GM12878 (cell line): ENCODE measurements around the gene RPLP1. TPM values are rescaled to one million over a fixed set of nuclear protein-coding genes. Genes with fewer than 3 reads are reported as not detected.

Experiments
- ATAC-seq: fragments of 200-7000 bp; cut with Tn5 transposase; 3 replicates; pipeline ENCODE4 v1.9.1; 2020; ENCODE audit warnings: mild to moderate bottlenecking, moderate library complexity
- BruUV-seq: library from RNA; stranded (reverse); fragments of 400-500 nt; replicated peaks from 2 replicates; lab custom pipeline; 2021; lab: Mats Ljungman, UMichigan
- CTCF ChIA-PET: fragments of 300-600 bp; sonication (Branson Sonifier 250); formaldehyde crosslinking; extraction: SDS; loops from one replicate; lab custom pipeline; 2021; ENCODE audit warnings: inconsistent platforms; lab: Yijun Ruan, JAX
- POLR2A ChIA-PET: fragments of 350-600 bp; formaldehyde crosslinking; extraction: SDS; loops from one replicate; lab custom pipeline; 2021; ENCODE audit warnings: inconsistent platforms; lab: Charles Lee
- RAD21 ChIA-PET: fragments of 300-600 bp; sonication (Branson Sonifier 250); formaldehyde crosslinking; loops from one replicate; lab custom pipeline; 2023; ENCODE audit warnings: antibody characterized with exemption; ENCODE audit not compliant: unreplicated experiment; lab: Charles Lee
- SMC1A ChIA-PET: fragments of 300-600 bp; sonication (Branson Sonifier 250); formaldehyde crosslinking; loops from one replicate; lab custom pipeline; 2023; ENCODE audit not compliant: unreplicated experiment, uncharacterized antibody; lab: Charles Lee
- DNase-seq: peaks from one replicate; pipeline ENCODE4 v3.0.0-alpha.2; 2011; ENCODE audit warnings: low read depth, low spot score
- FAIRE-seq: peaks from 3 replicates; lab custom pipeline; 2011; peaks lifted over from hg19 to GRCh38; lab: Jason Lieb, UNC
- H2AFZ ChIP-seq: 2 replicates; pipeline ENCODE4 v1.6.0; 2011; ENCODE audit warnings: low read depth, low read length, control low read depth; ENCODE audit not compliant: control insufficient read depth
- H3K27ac ChIP-seq: 2 replicates; pipeline ENCODE4 v1.5.1; 2011; ENCODE audit warnings: control low read depth; ENCODE audit not compliant: control insufficient read depth, insufficient read depth
- H3K27me3 ChIP-seq, 2 experiments: replicated peaks in 1 of 2; 2 replicates each; pipeline versions ENCODE4 v1.6.0 to v1.6.1; 2011; ENCODE audit warnings: low read length in 1 of 2; ENCODE audit not compliant: control insufficient read depth in 2 of 2, insufficient read depth in 2 of 2
- H3K36me3 ChIP-seq, 2 experiments: 2 replicates each; pipeline ENCODE4 v1.5.1; 2011; ENCODE audit warnings: low read length in 1 of 2; ENCODE audit not compliant: control insufficient read depth in 2 of 2, insufficient read depth in 2 of 2
- H3K4me1 ChIP-seq: 2 replicates; pipeline ENCODE4 v1.6.1; 2011; ENCODE audit warnings: mild to moderate bottlenecking, low read length, moderate library complexity, mixed read lengths; ENCODE audit not compliant: control insufficient read depth, insufficient read depth
- H3K4me2 ChIP-seq: 2 replicates; pipeline ENCODE4 v1.6.0; 2011; ENCODE audit warnings: control low read depth; ENCODE audit not compliant: control insufficient read depth, insufficient read depth
- H3K4me3 ChIP-seq: fragments of 200-600 bp; sonication (generic); 2 replicates; pipeline ENCODE4 v1.5.1; 2016
- H3K79me2 ChIP-seq: 2 replicates; pipeline ENCODE4 v1.6.0; 2011; ENCODE audit warnings: low read length; ENCODE audit not compliant: control insufficient read depth, insufficient read depth
- H3K9ac ChIP-seq: 2 replicates; pipeline ENCODE4 v1.8.0; 2011; ENCODE audit warnings: low read length, control low read depth, mixed read lengths; ENCODE audit not compliant: control insufficient read depth, insufficient read depth
- H3K9me3 ChIP-seq: replicated peaks from 3 replicates; pipeline ENCODE4 v1.5.1; 2011; ENCODE audit warnings: mild to moderate bottlenecking, low read length; ENCODE audit not compliant: control insufficient read depth, insufficient read depth
- H4K20me1 ChIP-seq: 2 replicates; pipeline ENCODE4 v1.6.0; 2011; ENCODE audit not compliant: control insufficient read depth, insufficient read depth
- BACH1 ChIP-seq: fragments of 450-650 bp; IDR thresholded peaks from 2 replicates; pipeline ENCODE4 v1.6.1; 2017; ENCODE audit warnings: mild to moderate bottlenecking, borderline replicate concordance
- BMI1 ChIP-seq: fragments of 450-650 bp; IDR thresholded peaks from 2 replicates; pipeline ENCODE4 v1.6.1; 2016; ENCODE audit warnings: mild to moderate bottlenecking, moderate library complexity, borderline replicate concordance
- FOXM1 ChIP-seq: IDR thresholded peaks from 2 replicates; pipeline ENCODE4 v1.6.1; 2012; ENCODE audit warnings: low read depth, mild to moderate bottlenecking, inconsistent platforms, low read length, moderate library complexity
- MEF2B ChIP-seq: fragments of 450-650 bp; IDR thresholded peaks from 2 replicates; pipeline ENCODE4 v1.6.1; 2018; ENCODE audit warnings: mild to moderate bottlenecking, moderate library complexity; ENCODE audit not compliant: partially characterized antibody, poor library complexity, severe bottlenecking
- NFIC ChIP-seq: IDR thresholded peaks from 2 replicates; pipeline ENCODE4 v1.6.1; 2012; ENCODE audit warnings: low read depth, mild to moderate bottlenecking, inconsistent platforms, low read length, moderate library complexity
- RUNX3 ChIP-seq: IDR thresholded peaks from 2 replicates; pipeline ENCODE4 v1.6.1; 2012; ENCODE audit warnings: low read length, inconsistent platforms
- TCF3 ChIP-seq: IDR thresholded peaks from 2 replicates; pipeline ENCODE4 v1.6.1; 2012; ENCODE audit warnings: low read depth, mild to moderate bottlenecking, low read length, borderline replicate concordance; ENCODE audit not compliant: insufficient read depth
- ZNF217 ChIP-seq: fragments of 450-650 bp; IDR thresholded peaks from 2 replicates; pipeline ENCODE4 v1.6.1; 2017; ENCODE audit warnings: antibody characterized with exemption, mild to moderate bottlenecking
- ZZZ3 ChIP-seq: IDR thresholded peaks from 2 replicates; pipeline ENCODE4 v1.6.1; 2011; ENCODE audit warnings: low read depth; ENCODE audit not compliant: control insufficient read depth, insufficient read length
- WGBS: methylation state at CpG from one replicate; pipeline ENCODE4 v1.1.6; 2016; ENCODE audit warnings: low lambda C conversion rate; ENCODE audit not compliant: insufficient replicate concordance, insufficient coverage; ENCODE audit errors: missing lambda C conversion rate; 5-methylcytosine and 5-hydroxymethylcytosine counted together
- in situ Hi-C: fragments of 300-500 bp; cut with MboI; formaldehyde crosslinking; loops from 9 replicates; pipeline ENCODE4 v1.14.3; 2018; ENCODE audit warnings: mixed read lengths
- intact Hi-C: fragments of 100-400 bp; cut with micrococcal nuclease; formaldehyde crosslinking; loops from one replicate; pipeline ENCODE4 v1.14.2; 2022; ENCODE audit not compliant: unreplicated experiment
- polyA plus RNA-seq, 11 experiments: library from polyadenylated mRNA; depleted of rRNA in 4 of 11; unstranded in 6 of 11; stranded (reverse) in 5 of 11; fragments of >200 nt; fragmentation: Nextera tagmentation in 4 of 11; fragmentation: Illumina TruSeq in 1 of 11; extraction: Ambion mirVana in 4 of 11; extraction: Trizol in 1 of 11; gene quantifications; 1 replicate in 1 of 11; 2 replicates in 10 of 11; pipeline versions ENCODE4 v1.2.1 to v1.2.3, GENCODE V29; 2011 to 2016; ENCODE audit warnings: inconsistent platforms in 2 of 11, missing spikeins in 2 of 11, low read depth in 1 of 11
- total RNA-seq, 4 experiments: library from RNA; depleted of rRNA in 3 of 4; stranded (reverse); fragments of >200 nt in 3 of 4; fragmentation: Illumina TruSeq in 1 of 4; extraction: Trizol in 1 of 4; gene quantifications; 2 replicates each; pipeline versions ENCODE4 v1.2.1 to v1.2.3, GENCODE V29; 2013 to 2021
- TF ChIP-seq, protein P1 (sequence below): IDR thresholded peaks from 2 replicates; pipeline ENCODE4 v1.6.1; 2012; ENCODE audit warnings: low read length, inconsistent platforms
- TF ChIP-seq, protein P2 (sequence below): fragments of 450-650 bp; IDR thresholded peaks from 2 replicates; pipeline ENCODE4 v1.6.1; 2017; ENCODE audit warnings: low read depth, mild to moderate bottlenecking, moderate library complexity
- TF ChIP-seq, protein P3 (sequence below): fragments of 450-650 bp; IDR thresholded peaks from 2 replicates; pipeline ENCODE4 v1.6.1; 2016; ENCODE audit warnings: mild to moderate bottlenecking
- TF ChIP-seq, protein P4 (sequence below): fragments of 450-650 bp; IDR thresholded peaks from 2 replicates; pipeline ENCODE4 v1.6.1; 2017; ENCODE audit warnings: mild to moderate bottlenecking, low read depth, inconsistent platforms; ENCODE audit not compliant: poor library complexity, severe bottlenecking

RPLP1 gene
- total and polyA plus RNA-seq, 10 of the 15 experiments (the other 5 are each of a cell fraction or from before 2014, with no cell fraction given): 217 to 3,098 (median 1,664) TPM

DNA sequence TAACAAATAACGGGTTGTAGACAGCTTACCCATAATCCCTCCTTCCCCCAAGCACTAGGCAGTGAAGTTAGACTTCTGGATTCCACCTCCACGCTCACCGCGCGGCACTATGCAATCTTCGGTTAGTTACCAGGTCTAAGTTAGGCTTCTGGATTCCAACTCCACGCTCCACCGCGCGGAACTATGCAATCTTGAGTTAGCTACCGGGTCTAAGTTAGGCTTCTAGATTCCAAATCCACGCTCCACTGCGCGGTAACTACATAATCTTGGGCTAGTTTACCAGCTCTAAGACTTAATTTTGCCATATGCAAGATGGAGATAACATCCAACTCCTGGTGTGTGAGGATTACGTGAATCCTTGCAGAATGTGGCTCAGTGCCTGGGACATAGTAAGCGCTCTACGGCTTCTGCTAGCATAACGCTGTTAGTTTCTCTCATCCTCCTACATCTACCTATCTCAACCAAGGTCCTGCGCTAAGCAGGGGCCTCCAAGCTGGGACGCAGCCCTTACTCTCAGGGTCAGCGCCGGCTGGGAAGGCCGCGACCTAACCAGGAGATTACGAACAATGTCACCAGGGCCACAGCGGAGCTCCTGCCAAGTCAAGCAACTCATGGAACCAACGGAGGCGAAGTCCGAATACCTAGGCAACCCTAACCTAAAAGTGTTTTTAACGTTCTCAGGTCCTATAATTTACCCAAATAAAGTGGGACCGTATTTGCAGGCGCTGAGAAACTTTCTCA, 497 bp upstream of the RPLP1 start:
- FAIRE-seq: no peak
- Histone ChIP-seq H3K36me3 (peaks cover 6 to 23% of the 10 kb centered on the region in 2 experiments), H3K4me2 (peak overlapping the region; percentile 69), H3K27ac (peak overlapping the region; percentile 79), H3K9me3 (no peaks in the 10 kb centered on the region), H3K4me3 (peak overlapping the region; percentile 69), H3K9ac (peak overlapping the region; percentile 96), H4K20me1 (peaks cover 9% of the 10 kb centered on the region), H3K79me2 (peaks cover 34% of the 10 kb centered on the region), H3K4me1 (peaks cover 5% of the 10 kb centered on the region; the same call in 1 of the 2 replicates), H3K27me3 (no peaks in the 10 kb centered on the region), H2AFZ (peak overlapping the region; percentile 76)
- ChIA-PET POLR2A (interaction anchor here (0.9 to 3.5 kb wide), 6 partner anchors 9 to 58 kb away, joined by 3 to 29 read pairs (median 4); no protein-coding TSS in a partner anchor), CTCF (interaction anchor here (0.7 to 4.6 kb wide), 3 partner anchors 11 to 39 kb away, joined by 3 to 53 read pairs (median 4); no protein-coding TSS in a partner anchor), SMC1A (interaction anchor here (1.4 to 3.4 kb wide), 3 partner anchors 9 to 40 kb away, joined by 4 to 13 read pairs (median 6); no protein-coding TSS in a partner anchor), RAD21 (interaction anchor here (1.3 to 4.0 kb wide), 3 partner anchors 9 to 36 kb away, joined by 5 to 28 read pairs (median 23); partner anchors contain the start of gene KIF23)
- in situ Hi-C loops (no loop called here), intact Hi-C loops (no loop called here)
- TSS peak; percentile 97 for BruUV-seq
- WGBS: 73% methylated on average over 32 of the region's 32 CpGs
- no peak for DNase-seq
- ATAC-seq: peak; percentile 30
- TF ChIP-seq TCF3 (no peak), BACH1 (peak; percentile 17; the same call in 1 of the 2 replicates), BMI1 (no peak), ZZZ3 (no peak), NFIC (peak; percentile 31; the same call in 1 of the 2 replicates), MEF2B (peak; percentile 18), FOXM1 (0 out of 2 replicates have a peak, but pooled peaks have one; percentile 23), RUNX3 (0 out of 2 replicates have a peak, but pooled peaks have one; percentile 3), ZNF217 (no peak)
- TF ChIP-seq, protein P1, sequence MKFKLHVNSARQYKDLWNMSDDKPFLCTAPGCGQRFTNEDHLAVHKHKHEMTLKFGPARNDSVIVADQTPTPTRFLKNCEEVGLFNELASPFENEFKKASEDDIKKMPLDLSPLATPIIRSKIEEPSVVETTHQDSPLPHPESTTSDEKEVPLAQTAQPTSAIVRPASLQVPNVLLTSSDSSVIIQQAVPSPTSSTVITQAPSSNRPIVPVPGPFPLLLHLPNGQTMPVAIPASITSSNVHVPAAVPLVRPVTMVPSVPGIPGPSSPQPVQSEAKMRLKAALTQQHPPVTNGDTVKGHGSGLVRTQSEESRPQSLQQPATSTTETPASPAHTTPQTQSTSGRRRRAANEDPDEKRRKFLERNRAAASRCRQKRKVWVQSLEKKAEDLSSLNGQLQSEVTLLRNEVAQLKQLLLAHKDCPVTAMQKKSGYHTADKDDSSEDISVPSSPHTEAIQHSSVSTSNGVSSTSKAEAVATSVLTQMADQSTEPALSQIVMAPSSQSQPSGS: peak; percentile 27; the same call in 1 of the 2 replicates
- TF ChIP-seq, protein P2, sequence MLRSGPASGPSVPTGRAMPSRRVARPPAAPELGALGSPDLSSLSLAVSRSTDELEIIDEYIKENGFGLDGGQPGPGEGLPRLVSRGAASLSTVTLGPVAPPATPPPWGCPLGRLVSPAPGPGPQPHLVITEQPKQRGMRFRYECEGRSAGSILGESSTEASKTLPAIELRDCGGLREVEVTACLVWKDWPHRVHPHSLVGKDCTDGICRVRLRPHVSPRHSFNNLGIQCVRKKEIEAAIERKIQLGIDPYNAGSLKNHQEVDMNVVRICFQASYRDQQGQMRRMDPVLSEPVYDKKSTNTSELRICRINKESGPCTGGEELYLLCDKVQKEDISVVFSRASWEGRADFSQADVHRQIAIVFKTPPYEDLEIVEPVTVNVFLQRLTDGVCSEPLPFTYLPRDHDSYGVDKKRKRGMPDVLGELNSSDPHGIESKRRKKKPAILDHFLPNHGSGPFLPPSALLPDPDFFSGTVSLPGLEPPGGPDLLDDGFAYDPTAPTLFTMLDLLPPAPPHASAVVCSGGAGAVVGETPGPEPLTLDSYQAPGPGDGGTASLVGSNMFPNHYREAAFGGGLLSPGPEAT: 0 out of 2 replicates have a peak, but pooled peaks have one; percentile 8
- TF ChIP-seq, protein P3, sequence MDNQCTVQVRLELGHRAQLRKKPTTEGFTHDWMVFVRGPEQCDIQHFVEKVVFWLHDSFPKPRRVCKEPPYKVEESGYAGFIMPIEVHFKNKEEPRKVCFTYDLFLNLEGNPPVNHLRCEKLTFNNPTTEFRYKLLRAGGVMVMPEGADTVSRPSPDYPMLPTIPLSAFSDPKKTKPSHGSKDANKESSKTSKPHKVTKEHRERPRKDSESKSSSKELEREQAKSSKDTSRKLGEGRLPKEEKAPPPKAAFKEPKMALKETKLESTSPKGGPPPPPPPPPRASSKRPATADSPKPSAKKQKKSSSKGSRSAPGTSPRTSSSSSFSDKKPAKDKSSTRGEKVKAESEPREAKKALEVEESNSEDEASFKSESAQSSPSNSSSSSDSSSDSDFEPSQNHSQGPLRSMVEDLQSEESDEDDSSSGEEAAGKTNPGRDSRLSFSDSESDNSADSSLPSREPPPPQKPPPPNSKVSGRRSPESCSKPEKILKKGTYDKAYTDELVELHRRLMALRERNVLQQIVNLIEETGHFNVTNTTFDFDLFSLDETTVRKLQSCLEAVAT: peak; percentile 96
- TF ChIP-seq, protein P4, sequence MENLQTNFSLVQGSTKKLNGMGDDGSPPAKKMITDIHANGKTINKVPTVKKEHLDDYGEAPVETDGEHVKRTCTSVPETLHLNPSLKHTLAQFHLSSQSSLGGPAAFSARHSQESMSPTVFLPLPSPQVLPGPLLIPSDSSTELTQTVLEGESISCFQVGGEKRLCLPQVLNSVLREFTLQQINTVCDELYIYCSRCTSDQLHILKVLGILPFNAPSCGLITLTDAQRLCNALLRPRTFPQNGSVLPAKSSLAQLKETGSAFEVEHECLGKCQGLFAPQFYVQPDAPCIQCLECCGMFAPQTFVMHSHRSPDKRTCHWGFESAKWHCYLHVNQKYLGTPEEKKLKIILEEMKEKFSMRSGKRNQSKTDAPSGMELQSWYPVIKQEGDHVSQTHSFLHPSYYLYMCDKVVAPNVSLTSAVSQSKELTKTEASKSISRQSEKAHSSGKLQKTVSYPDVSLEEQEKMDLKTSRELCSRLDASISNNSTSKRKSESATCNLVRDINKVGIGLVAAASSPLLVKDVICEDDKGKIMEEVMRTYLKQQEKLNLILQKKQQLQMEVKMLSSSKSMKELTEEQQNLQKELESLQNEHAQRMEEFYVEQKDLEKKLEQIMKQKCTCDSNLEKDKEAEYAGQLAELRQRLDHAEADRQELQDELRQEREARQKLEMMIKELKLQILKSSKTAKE: peak; percentile 19
